Body of pancreas (tissue), 4 donors: ENCODE measurements around the gene MEIS3.

Experiments
- POLR2A ChIP-seq, 3 donors: fragments of 450-650 bp; IDR thresholded peaks; one replicate each; pipeline ENCODE4 v1.6.1; 2016; ENCODE audit warnings: antibody characterized with exemption in 3 of 3, mild to moderate bottlenecking in 2 of 3
- TF ChIP-seq, protein P1 (sequence below), 7 experiments: fragments of 450-650 bp in 4 of 7; fragments of 200-600 bp in 3 of 7; sonication (generic) in 3 of 7; IDR thresholded peaks; one replicate each; pipeline ENCODE4 v1.5.1; 2016 to 2019; ENCODE audit warnings: antibody characterized with exemption in 7 of 7

GRCh38 chr19:47391510-47392223, 27.7 kb downstream of the MEIS3 start:
- TF ChIP-seq POLR2A (IDR thresholded peaks at IDR 0.05): no peak
- TF ChIP-seq, protein P1, sequence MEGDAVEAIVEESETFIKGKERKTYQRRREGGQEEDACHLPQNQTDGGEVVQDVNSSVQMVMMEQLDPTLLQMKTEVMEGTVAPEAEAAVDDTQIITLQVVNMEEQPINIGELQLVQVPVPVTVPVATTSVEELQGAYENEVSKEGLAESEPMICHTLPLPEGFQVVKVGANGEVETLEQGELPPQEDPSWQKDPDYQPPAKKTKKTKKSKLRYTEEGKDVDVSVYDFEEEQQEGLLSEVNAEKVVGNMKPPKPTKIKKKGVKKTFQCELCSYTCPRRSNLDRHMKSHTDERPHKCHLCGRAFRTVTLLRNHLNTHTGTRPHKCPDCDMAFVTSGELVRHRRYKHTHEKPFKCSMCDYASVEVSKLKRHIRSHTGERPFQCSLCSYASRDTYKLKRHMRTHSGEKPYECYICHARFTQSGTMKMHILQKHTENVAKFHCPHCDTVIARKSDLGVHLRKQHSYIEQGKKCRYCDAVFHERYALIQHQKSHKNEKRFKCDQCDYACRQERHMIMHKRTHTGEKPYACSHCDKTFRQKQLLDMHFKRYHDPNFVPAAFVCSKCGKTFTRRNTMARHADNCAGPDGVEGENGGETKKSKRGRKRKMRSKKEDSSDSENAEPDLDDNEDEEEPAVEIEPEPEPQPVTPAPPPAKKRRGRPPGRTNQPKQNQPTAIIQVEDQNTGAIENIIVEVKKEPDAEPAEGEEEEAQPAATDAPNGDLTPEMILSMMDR (IDR thresholded peaks at IDR 0.05): peak; percentile 71 to 83 (median 81)
